ENCODE data around the gene FBXO24. TPM values are rescaled to one million over a fixed set of nuclear protein-coding genes. Genes with fewer than 3 reads are reported as not detected.

The FBXO24 gene
- total and polyA plus RNA-seq, 10 of the 15 experiments (the other 5 are each of a cell fraction or from before 2014, with no cell fraction given) = 0.11 to 0.96 (median 0.27) TPM; not detected in 4

DNA sequence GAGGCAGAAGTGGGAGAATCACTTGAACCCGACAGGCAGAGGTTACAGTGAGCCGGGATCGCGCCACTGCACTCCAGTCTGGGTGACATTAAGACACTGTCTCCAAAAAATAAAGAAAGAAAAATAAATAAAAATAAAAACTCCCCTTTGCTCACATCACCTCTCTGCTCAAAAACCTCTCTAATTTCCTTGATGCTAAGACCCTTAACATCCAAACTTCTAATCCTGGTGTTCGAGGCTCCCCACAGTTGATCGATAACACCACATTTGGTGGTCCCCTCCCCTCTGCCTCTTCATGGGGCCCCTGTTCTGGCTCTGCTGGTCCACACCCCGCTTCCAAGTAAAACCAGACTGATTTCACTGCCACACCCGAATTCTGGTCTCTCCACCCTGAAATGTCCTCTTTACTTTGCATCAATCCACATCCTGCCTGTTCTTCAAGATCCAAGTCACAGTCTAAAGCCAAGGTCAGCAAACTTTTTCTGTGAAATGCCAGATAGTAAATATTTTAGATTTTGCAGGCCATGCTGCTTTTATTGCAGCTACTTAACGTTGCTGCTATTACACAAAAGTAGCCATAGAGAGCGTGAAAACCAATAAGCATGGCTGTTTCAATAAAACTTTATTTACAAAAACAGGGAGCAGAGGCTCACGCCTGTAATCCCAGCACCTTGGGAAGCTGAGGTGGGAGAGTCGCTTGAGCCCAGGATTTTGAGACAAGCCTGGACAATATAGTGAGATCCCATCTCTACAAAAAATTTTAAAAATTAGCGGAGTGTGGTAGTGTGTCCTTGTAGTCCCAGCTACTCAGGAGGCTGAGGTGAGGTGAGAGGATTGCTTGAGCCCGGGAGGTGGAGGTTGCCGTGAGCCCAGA is 38.1 kb downstream of the FBXO24 start:
- H3K36me3 ChIP-seq (ENCODE audit: control insufficient read depth in 2 of 2, insufficient read depth in 2 of 2, low read length in 1 of 2) = no peaks in the 10 kb centered on the region
- 79% methylated on average over 15 of the region's 15 CpGs for WGBS (ENCODE audit: insufficient coverage, insufficient replicate concordance, low lambda C conversion rate, missing lambda C conversion rate)
- H3K9ac ChIP-seq (ENCODE audit: control insufficient read depth, insufficient read depth, low read length) = no peak overlapping the region
- TF ChIP-seq HDGF (IDR thresholded peaks at IDR 0.05) (no peak), FOXM1 (IDR thresholded peaks at IDR 0.05; ENCODE audit: low read depth, low read length) (no peak), HDAC2 (IDR thresholded peaks at IDR 0.05) (no peak), RFX5 (IDR thresholded peaks at IDR 0.05; ENCODE audit: low read depth, low read length) (no peak)
- TF ChIP-seq, protein P1, sequence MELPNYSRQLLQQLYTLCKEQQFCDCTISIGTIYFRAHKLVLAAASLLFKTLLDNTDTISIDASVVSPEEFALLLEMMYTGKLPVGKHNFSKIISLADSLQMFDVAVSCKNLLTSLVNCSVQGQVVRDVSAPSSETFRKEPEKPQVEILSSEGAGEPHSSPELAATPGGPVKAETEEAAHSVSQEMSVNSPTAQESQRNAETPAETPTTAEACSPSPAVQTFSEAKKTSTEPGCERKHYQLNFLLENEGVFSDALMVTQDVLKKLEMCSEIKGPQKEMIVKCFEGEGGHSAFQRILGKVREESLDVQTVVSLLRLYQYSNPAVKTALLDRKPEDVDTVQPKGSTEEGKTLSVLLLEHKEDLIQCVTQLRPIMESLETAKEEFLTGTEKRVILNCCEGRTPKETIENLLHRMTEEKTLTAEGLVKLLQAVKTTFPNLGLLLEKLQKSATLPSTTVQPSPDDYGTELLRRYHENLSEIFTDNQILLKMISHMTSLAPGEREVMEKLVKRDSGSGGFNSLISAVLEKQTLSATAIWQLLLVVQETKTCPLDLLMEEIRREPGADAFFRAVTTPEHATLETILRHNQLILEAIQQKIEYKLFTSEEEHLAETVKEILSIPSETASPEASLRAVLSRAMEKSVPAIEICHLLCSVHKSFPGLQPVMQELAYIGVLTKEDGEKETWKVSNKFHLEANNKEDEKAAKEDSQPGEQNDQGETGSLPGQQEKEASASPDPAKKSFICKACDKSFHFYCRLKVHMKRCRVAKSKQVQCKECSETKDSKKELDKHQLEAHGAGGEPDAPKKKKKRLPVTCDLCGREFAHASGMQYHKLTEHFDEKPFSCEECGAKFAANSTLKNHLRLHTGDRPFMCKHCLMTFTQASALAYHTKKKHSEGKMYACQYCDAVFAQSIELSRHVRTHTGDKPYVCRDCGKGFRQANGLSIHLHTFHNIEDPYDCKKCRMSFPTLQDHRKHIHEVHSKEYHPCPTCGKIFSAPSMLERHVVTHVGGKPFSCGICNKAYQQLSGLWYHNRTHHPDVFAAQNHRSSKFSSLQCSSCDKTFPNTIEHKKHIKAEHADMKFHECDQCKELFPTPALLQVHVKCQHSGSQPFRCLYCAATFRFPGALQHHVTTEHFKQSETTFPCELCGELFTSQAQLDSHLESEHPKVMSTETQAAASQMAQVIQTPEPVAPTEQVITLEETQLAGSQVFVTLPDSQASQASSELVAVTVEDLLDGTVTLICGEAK (IDR thresholded peaks at IDR 0.05; ENCODE audit: borderline replicate concordance) = peak; percentile 82
- SMC1A ChIA-PET (ENCODE audit: uncharacterized antibody, unreplicated experiment) = no interaction called here
- CTCF ChIA-PET = interaction anchor here (1.2 kb wide), 1 partner anchor 10 kb away, joined by 3 read pairs; no protein-coding TSS in a partner anchor
- FAIRE-seq = no peak
- no peaks in the 10 kb centered on the region for H4K20me1 ChIP-seq (ENCODE audit: control insufficient read depth, insufficient read depth)
- H3K4me1 ChIP-seq (ENCODE audit: control insufficient read depth, insufficient read depth, low read length) = peaks cover 7% of the 10 kb centered on the region
- in situ Hi-C loops (cut with MboI) (no loop called here), intact Hi-C loops (cut with micrococcal nuclease; ENCODE audit: unreplicated experiment) (no loop called here)
- H3K27ac ChIP-seq (ENCODE audit: control insufficient read depth, insufficient read depth) = no peak overlapping the region
- H3K79me2 ChIP-seq (ENCODE audit: control insufficient read depth, insufficient read depth, low read length) = no peaks in the 10 kb centered on the region
- RAD21 ChIA-PET (ENCODE audit: unreplicated experiment) = no interaction called here
- POLR2A ChIA-PET = interaction anchor here (0.7 kb wide), 1 partner anchor 9 kb away, joined by 4 read pairs; no protein-coding TSS in a partner anchor
- H3K9me3 ChIP-seq (replicated peaks; ENCODE audit: control insufficient read depth, insufficient read depth, low read length) = no peaks in the 10 kb centered on the region
- no peak overlapping the region for H3K4me2 ChIP-seq (ENCODE audit: control insufficient read depth, insufficient read depth)
- no peak overlapping the region for H3K4me3 ChIP-seq
- BruUV-seq (replicated peaks) = no TSS peak
- H2AFZ ChIP-seq (ENCODE audit: control insufficient read depth, low read depth, low read length) = no peak overlapping the region
- no peaks in the 10 kb centered on the region; a peak in 1 of 4 replicates for H3K27me3 ChIP-seq (replicated peaks in 1 of 2; ENCODE audit: control insufficient read depth in 2 of 2, insufficient read depth in 2 of 2, low read length in 1 of 2)
- no peak for ATAC-seq
- DNase-seq (ENCODE audit: low read depth, low spot score) = no peak

Measured in GM12878 (cell line).